ENCODE data around the gene CLIP2. TPM values are rescaled to one million over a fixed set of nuclear protein-coding genes. Genes with fewer than 3 reads are reported as not detected.
"Not testable (repeated sequence)": the region's sequence is repeated elsewhere in the genome, so short reads cannot be mapped to it uniquely, and the experiment has no call there.

Gene CLIP2
- total and polyA plus RNA-seq, 2 of the 8 experiments (the other 6 are each of a cell fraction or from before 2014, with no cell fraction given) = 8.3 to 41.5 TPM

GRCh38 chr7:74255461-74255860 is 33.7 kb upstream of the CLIP2 start:
- H3K14ac ChIP-seq (ENCODE audit: insufficient read length); H2BK12ac ChIP-seq (ENCODE audit: low read depth, low read length); H3K23me2 ChIP-seq (ENCODE audit: low read depth, low read length); DNase-seq (ENCODE audit: low read depth in 1 of 2, low spot score in 2 of 2); H2AFZ ChIP-seq (ENCODE audit: low read length); H4K91ac ChIP-seq (replicated peaks; ENCODE audit: insufficient read length, low read length); H2BK15ac ChIP-seq (ENCODE audit: low read length); H2AK5ac ChIP-seq (ENCODE audit: low read depth, low read length); FAIRE-seq; H4K5ac ChIP-seq (ENCODE audit: insufficient read length, low read depth, low read length); H2BK120ac ChIP-seq (replicated peaks; ENCODE audit: low read depth, low read length); H3K27me3 ChIP-seq (replicated peaks in 1 of 4; ENCODE audit: control insufficient read depth in 3 of 4, extremely low read depth in 1 of 4, insufficient read depth in 3 of 4, low read length in 3 of 4); H3K9me3 ChIP-seq (ENCODE audit: insufficient read depth in 2 of 2, low read depth in 1 of 2, low read length in 1 of 2); H4K8ac ChIP-seq (ENCODE audit: extremely low read depth, insufficient read depth, low read length); H2BK20ac ChIP-seq (ENCODE audit: low read length); H3K27ac ChIP-seq (ENCODE audit: low read depth, low read length); H3K4me1 ChIP-seq (replicated peaks in 1 of 4; ENCODE audit: control insufficient read depth in 3 of 4, insufficient read depth in 4 of 4, low read length in 3 of 4); H3K9ac ChIP-seq (replicated peaks in 1 of 4; ENCODE audit: extremely low read depth in 1 of 4, low read depth in 3 of 4, low read length in 3 of 4); H3K23ac ChIP-seq (ENCODE audit: insufficient read length); H4K20me1 ChIP-seq (replicated peaks in 1 of 2; ENCODE audit: control insufficient read depth in 1 of 2, insufficient read depth in 2 of 2, low read length in 2 of 2); H3K79me1 ChIP-seq (ENCODE audit: low read depth, low read length); H2BK5ac ChIP-seq (ENCODE audit: low read depth, low read length); H3K56ac ChIP-seq (replicated peaks; ENCODE audit: insufficient read length, low read depth, low read length); H3K18ac ChIP-seq (ENCODE audit: extremely low read depth, low read length); H3K4ac ChIP-seq (replicated peaks; ENCODE audit: insufficient read length, low read depth, low read length): not testable (repeated sequence)
- 94% methylated on average over 6 of the region's 6 CpGs; no CpG with 5 or more reads in 1 of the 2 experiments for WGBS, 2 experiments (ENCODE audit: extremely low coverage in 1 of 2, insufficient coverage in 1 of 2, insufficient read length in 1 of 2, insufficient replicate concordance in 2 of 2, low coverage in 1 of 2, low lambda C conversion rate in 2 of 2, missing lambda C conversion rate in 1 of 2)
- Histone ChIP-seq H3K4me2 (ENCODE audit: insufficient read depth in 1 of 2, low read depth in 2 of 2, low read length in 2 of 2) (peak overlapping the region; percentile 68 to 84; a peak in 3 of 4 replicates), H3K36me3 (ENCODE audit: control insufficient read depth in 2 of 4, insufficient read depth in 4 of 4, low read length in 3 of 4) (peaks cover 6 to 16% (median 8%) of the 10 kb centered on the region in 4 experiments), H3K79me2 (ENCODE audit: control insufficient read depth in 1 of 2, insufficient read depth in 2 of 2, low read length in 2 of 2) (peaks cover 3 to 24% of the 10 kb centered on the region in 2 experiments; a peak in 3 of 4 replicates), H3K4me3 (ENCODE audit: extremely low read depth in 1 of 4, insufficient read depth in 2 of 4, low read depth in 3 of 4, low read length in 4 of 4) (peak overlapping the region in 2 of 4 experiments; percentile 79 to 83; a peak in 2 of 8 replicates)
- POLR2A ChIA-PET (ENCODE audit: partially characterized antibody) = interaction anchor here (0.9 to 1.4 kb wide), 3 partner anchors 13 to 16 kb away, joined by 3 to 5 read pairs (median 3); no protein-coding TSS in a partner anchor
- CTCF ChIA-PET (ENCODE audit: partially characterized antibody) = interaction anchor here (1.3 to 1.7 kb wide), 3 partner anchors 13 to 152 kb away, joined by 3 to 4 read pairs (median 3); no protein-coding TSS in a partner anchor
